Jurkat, Clone E6-1 (cell line): ENCODE measurements around the gene ZNF362.
A peak's percentile ranks its signal among the peaks of the same experiment; 100 is the strongest.
"Not testable (repeated sequence)": the region's sequence is repeated elsewhere in the genome, so short reads cannot be mapped to it uniquely, and the experiment has no call there.

Experiments
- DNase-seq: peaks from one replicate; pipeline ENCODE4 v3.0.0-alpha.2; 2011; ENCODE audit warnings: low read depth, low spot score
- H3K4me3 ChIP-seq: 2 replicates; pipeline ENCODE4 v1.5.1; 2011; ENCODE audit warnings: mild to moderate bottlenecking, low read length, control low read depth, moderate library complexity

The ZNF362 gene

GRCh38 chr1:33298623-33299277 lies 42.5 kb downstream of the ZNF362 start:
- DNase-seq: peak; percentile 22
- H3K4me3 ChIP-seq: no peak overlapping the region

GRCh38 chr1:33299461-33300155 lies 43.3 kb downstream of the ZNF362 start:
- H3K4me3 ChIP-seq: no peak overlapping the region
- no peak for DNase-seq

GRCh38 chr1:33300673-33301072 lies 44.4 kb downstream of the ZNF362 start:
- no peak for DNase-seq
- no peak overlapping the region for H3K4me3 ChIP-seq

GRCh38 chr1:33301273-33301984 lies 45.1 kb downstream of the ZNF362 start:
- DNase-seq: no peak
- H3K4me3 ChIP-seq: no peak overlapping the region

GRCh38 chr1:33302325-33302724 lies 46.0 kb downstream of the ZNF362 start:
- H3K4me3 ChIP-seq: no peak overlapping the region
- DNase-seq: peak; percentile 56

GRCh38 chr1:33305016-33305415 lies 48.7 kb downstream of the ZNF362 start:
- no peak overlapping the region for H3K4me3 ChIP-seq
- DNase-seq: no peak

- H3K4me3 ChIP-seq: no peak overlapping the region
- DNase-seq: no peak
Observed at GRCh38 chr1:33305816-33306652, 49.7 kb downstream of the ZNF362 start.

- no peak for DNase-seq
- H3K4me3 ChIP-seq: no peak overlapping the region
Observed at GRCh38 chr1:33306653-33307493, 50.6 kb downstream of the ZNF362 start.

GRCh38 chr1:33307494-33307864 lies 51.2 kb downstream of the ZNF362 start:
- no peak for DNase-seq
- no peak overlapping the region for H3K4me3 ChIP-seq

- not testable (repeated sequence) for H3K4me3 ChIP-seq, DNase-seq
Observed at GRCh38 chr1:33309351-33309750, 53.1 kb downstream of the ZNF362 start.

- no peak overlapping the region for H3K4me3 ChIP-seq
- no peak for DNase-seq
Observed at GRCh38 chr1:33310702-33311101, 54.4 kb downstream of the ZNF362 start.

- no peak overlapping the region for H3K4me3 ChIP-seq
- no peak for DNase-seq
Observed at GRCh38 chr1:33311706-33312412, 55.6 kb downstream of the ZNF362 start.

GRCh38 chr1:33312413-33312749 lies 56.1 kb downstream of the ZNF362 start:
- DNase-seq: no peak
- H3K4me3 ChIP-seq: no peak overlapping the region

GRCh38 chr1:33314416-33314815 lies 58.1 kb downstream of the ZNF362 start:
- no peak overlapping the region for H3K4me3 ChIP-seq
- no peak for DNase-seq

GRCh38 chr1:33316601-33317000 lies 60.3 kb downstream of the ZNF362 start:
- no peak for DNase-seq

GRCh38 chr1:33317354-33317753 lies 61.1 kb downstream of the ZNF362 start:
- no peak overlapping the region for H3K4me3 ChIP-seq
- no peak for DNase-seq

More at GRCh38 chr1:33316601-33317000, 60.3 kb downstream of the ZNF362 start:
- no peak overlapping the region for H3K4me3 ChIP-seq

- H3K4me3 ChIP-seq: no peak overlapping the region
- no peak for DNase-seq
Observed at GRCh38 chr1:33317946-33318345, 61.7 kb downstream of the ZNF362 start.
